Activated CD8-positive, alpha-beta memory T cell treated with anti-CD3 and anti-CD28 coated beads for 4 hours (primary cell): ENCODE data around the gene TOR4A.

Source experiments
- DNase-seq, 2 donors: peaks; one replicate each; pipeline ENCODE4 v3.0.0-alpha.2; 2020; ENCODE audit warnings: low read depth in 2 of 2

Gene TOR4A

GRCh38 chr9:137294681-137295237, 17.2 kb downstream of the TOR4A start:
- no peak for DNase-seq

GRCh38 chr9:137295238-137295811, 17.8 kb downstream of the TOR4A start:
- no peak for DNase-seq

- DNase-seq, result no peak
Measured at GRCh38 chr9:137295849-137296669, 18.5 kb downstream of the TOR4A start.

- no peak for DNase-seq
Measured at GRCh38 chr9:137296670-137297664, 19.4 kb downstream of the TOR4A start.

- no peak for DNase-seq
Measured at GRCh38 chr9:137297966-137298365, 20.4 kb downstream of the TOR4A start.

- DNase-seq, result no peak
Measured at GRCh38 chr9:137298401-137299202, 21.1 kb downstream of the TOR4A start.

- DNase-seq, result no peak
Measured at GRCh38 chr9:137299203-137299565, 21.7 kb downstream of the TOR4A start.

- no peak for DNase-seq
Measured at GRCh38 chr9:137299938-137300337, 22.4 kb downstream of the TOR4A start.

- no peak for DNase-seq
Measured at GRCh38 chr9:137300567-137301080, 23.1 kb downstream of the TOR4A start.

GRCh38 chr9:137301081-137301947, 23.8 kb downstream of the TOR4A start:
- no peak for DNase-seq

- DNase-seq, result peak; percentile 83 to 84
Measured at GRCh38 chr9:137302118-137302448, 24.6 kb downstream of the TOR4A start, which contains the start of gene NRARP. NRARP (minus strand) TSS chr9:137302271; CDS start chr9:137301928, 343 bp downstream.

GRCh38 chr9:137302449-137303150, 25.1 kb downstream of the TOR4A start:
- peak in 1 of 2 donors; percentile 25 for DNase-seq

GRCh38 chr9:137303151-137303892, 25.8 kb downstream of the TOR4A start:
- DNase-seq, result no peak

- DNase-seq, result no peak
Measured at GRCh38 chr9:137303893-137304382, 26.4 kb downstream of the TOR4A start.

- no peak for DNase-seq
Measured at GRCh38 chr9:137304383-137305059, 27.0 kb downstream of the TOR4A start.

GRCh38 chr9:137305060-137305797, 27.7 kb downstream of the TOR4A start:
- peak in 1 of 2 donors; percentile 22 for DNase-seq

GRCh38 chr9:137305798-137306065, 28.2 kb downstream of the TOR4A start:
- no peak for DNase-seq
